Keratinocyte (primary cell): ENCODE results near the gene TTC16. TPM values are rescaled to one million over a fixed set of nuclear protein-coding genes. Genes with fewer than 3 reads are reported as not detected.

ENCODE experiments used
- DNase-seq: peaks from one replicate; pipeline ENCODE4 v3.0.0-alpha.2; 2011; ENCODE audit warnings: low read depth, missing footprints, low spot score
- FAIRE-seq: peaks from 2 replicates; lab custom pipeline; 2011; peaks lifted over from hg19 to GRCh38; lab: Jason Lieb, UNC
- H2AFZ ChIP-seq: 2 replicates; pipeline ENCODE4 v1.6.0; 2012; ENCODE audit warnings: low read length, control low read depth, inconsistent platforms; ENCODE audit not compliant: control insufficient read depth
- H3K27ac ChIP-seq: 2 replicates; pipeline ENCODE4 v1.5.1; 2011; ENCODE audit warnings: low read length; ENCODE audit not compliant: control insufficient read depth, insufficient read depth
- H3K27me3 ChIP-seq: 3 replicates; pipeline ENCODE4 v1.6.0; 2011; ENCODE audit warnings: low read length; ENCODE audit not compliant: control insufficient read depth, insufficient read depth; ENCODE audit errors: extremely low read depth
- H3K36me3 ChIP-seq, 2 experiments: 2 replicates in 1 of 2; 3 replicates in 1 of 2; pipeline ENCODE4 v1.5.1; 2011; ENCODE audit warnings: low read length in 2 of 2, mild to moderate bottlenecking in 1 of 2; ENCODE audit not compliant: control insufficient read depth in 2 of 2, insufficient read depth in 2 of 2; ENCODE audit errors: extremely low read depth in 1 of 2
- H3K4me1 ChIP-seq: 3 replicates; pipeline ENCODE4 v1.5.1; 2011; ENCODE audit warnings: low read length; ENCODE audit not compliant: control insufficient read depth, insufficient read depth; ENCODE audit errors: extremely low read depth
- H3K4me2 ChIP-seq: 3 replicates; pipeline ENCODE4 v1.6.0; 2011; ENCODE audit warnings: low read depth, low read length; ENCODE audit not compliant: control insufficient read depth, insufficient read depth; ENCODE audit errors: extremely low read depth
- H3K4me3 ChIP-seq, 3 experiments: fragments of 200-600 bp in 1 of 3; sonication (generic) in 1 of 3; 2 replicates in 2 of 3; 3 replicates in 1 of 3; pipeline ENCODE4 v1.5.1; 2011 to 2016; ENCODE audit warnings: low read length in 3 of 3, mild to moderate bottlenecking in 3 of 3, control low read depth in 2 of 3, inconsistent platforms in 1 of 3, low read depth in 1 of 3, mixed read lengths in 1 of 3, mixed run types in 1 of 3, moderate library complexity in 1 of 3; ENCODE audit not compliant: control insufficient read depth in 2 of 3, insufficient read depth in 2 of 3; ENCODE audit errors: extremely low read depth in 1 of 3
- H3K79me2 ChIP-seq: 2 replicates; pipeline ENCODE4 v1.6.0; 2012; ENCODE audit warnings: low read length; ENCODE audit not compliant: control insufficient read depth, insufficient read depth
- H3K9ac ChIP-seq: 3 replicates; pipeline ENCODE4 v1.6.0; 2011; ENCODE audit warnings: low read length; ENCODE audit not compliant: control insufficient read depth, insufficient read depth; ENCODE audit errors: extremely low read depth
- H3K9me1 ChIP-seq: 3 replicates; pipeline ENCODE4 v1.6.0; 2011; ENCODE audit warnings: low read length; ENCODE audit not compliant: control insufficient read depth, insufficient read depth; ENCODE audit errors: extremely low read depth
- H3K9me3 ChIP-seq: 2 replicates; pipeline ENCODE4 v1.5.1; 2012; ENCODE audit warnings: low read depth, low read length; ENCODE audit not compliant: control insufficient read depth
- H4K20me1 ChIP-seq: 3 replicates; pipeline ENCODE4 v1.6.0; 2011; ENCODE audit warnings: low read length; ENCODE audit not compliant: control insufficient read depth, insufficient read depth; ENCODE audit errors: extremely low read depth
- CTCF ChIP-seq, 3 experiments: IDR thresholded peaks in 1 of 3; conservative IDR thresholded peaks in 1 of 3; optimal IDR thresholded peaks in 1 of 3; 2 replicates in 2 of 3; 3 replicates in 1 of 3; pipeline versions ENCODE3 to v1.5.1; 2011; ENCODE audit warnings: low read length in 3 of 3, mild to moderate bottlenecking in 3 of 3, moderate library complexity in 2 of 3, control low read depth in 1 of 3, inconsistent platforms in 1 of 3; ENCODE audit not compliant: insufficient read depth in 2 of 3; ENCODE audit errors: extremely low read depth in 1 of 3
- EZH2 ChIP-seq: IDR thresholded peaks from one replicate; pipeline ENCODE4 v1.6.1; 2012; ENCODE audit warnings: inconsistent platforms, mild to moderate bottlenecking, low read length, moderate library complexity
- dilution Hi-C: fragments of 300-500 bp; cut with MboI; formaldehyde crosslinking; loops from one replicate; pipeline ENCODE4 v1.7.0; 2020; ENCODE audit warnings: low sequenced_read_pairs; ENCODE audit not compliant: extremely low pct_ligation_motif_present
- polyA plus RNA-seq, 5 experiments: library from polyadenylated mRNA; depleted of rRNA in 3 of 5; stranded (reverse) in 3 of 5; stranded (forward) in 1 of 5; unstranded in 1 of 5; fragments of >200 nt; gene quantifications; 1 replicate in 1 of 5; 2 replicates in 3 of 5; 3 replicates in 1 of 5; pipeline versions ENCODE4 v1.2.1 to v1.2.3, GENCODE V29; 2011 to 2012; ENCODE audit warnings: missing spikeins in 2 of 5, low read depth in 1 of 5, low replicate concordance in 1 of 5

The TTC16 gene
- polyA plus RNA-seq, 1 donor (not counting 4 experiments of a cell fraction or from before 2014, with no cell fraction given), result not detected

GRCh38 chr9:127698985-127699670 lies 16.8 kb upstream of the TTC16 start:
- Histone ChIP-seq H3K4me1 (peaks cover 4% of the 10 kb centered on the region), H3K4me2 (peak overlapping the region; percentile 68), H3K27ac (peak overlapping the region; percentile 15), H3K36me3 (no peaks in the 10 kb centered on the region), H4K20me1 (no peaks in the 10 kb centered on the region), H2AFZ (peak overlapping the region; percentile 91), H3K9me3 (no peaks in the 10 kb centered on the region), H3K9me1 (no peaks in the 10 kb centered on the region), H3K79me2 (no peaks in the 10 kb centered on the region), H3K9ac (peak overlapping the region; percentile 70), H3K27me3 (no peaks in the 10 kb centered on the region), H3K4me3 (peak overlapping the region; percentile 18 to 54 (median 30))
- DNase-seq, result peak; percentile 87
- FAIRE-seq, result peak; percentile 69
- dilution Hi-C loops, result no loop called here
- TF ChIP-seq CTCF (optimal IDR thresholded peaks at IDR 0.05 in 1 of 3, IDR thresholded peaks at IDR 0.05 in 1 of 3, conservative IDR thresholded peaks at IDR 0.05 in 1 of 3; ENCODE audit: extremely low read depth in 1 of 3, insufficient read depth in 2 of 3, low read length in 3 of 3), result peak in 1 of 3 experiments; percentile 3
- TF ChIP-seq EZH2, result no peak

GRCh38 chr9:127700140-127700539 lies 15.7 kb upstream of the TTC16 start:
- dilution Hi-C loops, result no loop called here
- Histone ChIP-seq H3K4me3 (no peak overlapping the region), H4K20me1 (no peaks in the 10 kb centered on the region), H3K9ac (no peak overlapping the region), H3K4me1 (peaks cover 4% of the 10 kb centered on the region), H3K27ac (no peak overlapping the region), H3K9me1 (no peaks in the 10 kb centered on the region), H3K9me3 (no peaks in the 10 kb centered on the region), H3K79me2 (no peaks in the 10 kb centered on the region), H2AFZ (no peak overlapping the region), H3K4me2 (no peak overlapping the region), H3K27me3 (no peaks in the 10 kb centered on the region), H3K36me3 (no peaks in the 10 kb centered on the region)
- TF ChIP-seq CTCF (optimal IDR thresholded peaks at IDR 0.05 in 1 of 3, IDR thresholded peaks at IDR 0.05 in 1 of 3, conservative IDR thresholded peaks at IDR 0.05 in 1 of 3; ENCODE audit: extremely low read depth in 1 of 3, insufficient read depth in 2 of 3, low read length in 3 of 3) (no peak), EZH2 (no peak)
- DNase-seq, result no peak
- no peak for FAIRE-seq
